Panc1 (cell line): ENCODE data around the gene COL16A1. TPM values are rescaled to one million over a fixed set of nuclear protein-coding genes. Genes with fewer than 3 reads are reported as not detected.

Experiments used
- ATAC-seq: fragments of 200-7000 bp; cut with Tn5 transposase; 2 replicates; pipeline ENCODE4 v1.9.1; 2020; ENCODE audit warnings: mild to moderate bottlenecking, moderate library complexity
- BruUV-seq: library from RNA; stranded (reverse); fragments of 400-500 nt; replicated peaks from 2 replicates; lab custom pipeline; 2021; lab: Mats Ljungman, UMichigan
- CTCF ChIA-PET: fragments of 300-600 bp; sonication (Branson Sonifier 250); formaldehyde crosslinking; loops from one replicate; lab custom pipeline; 2022; ENCODE audit warnings: antibody characterized with exemption; lab: Charles Lee
- POLR2A ChIA-PET: fragments of 300-600 bp; sonication (Branson Sonifier 250); formaldehyde crosslinking; loops from one replicate; lab custom pipeline; 2022; ENCODE audit warnings: antibody characterized with exemption; lab: Charles Lee
- DNase-seq: peaks from one replicate; pipeline ENCODE4 v3.0.0-alpha.2; 2010; ENCODE audit warnings: low read depth, low spot score
- H3K27ac ChIP-seq: 2 replicates; pipeline ENCODE4 v1.5.1; 2011; ENCODE audit warnings: mild to moderate bottlenecking, low read length, inconsistent platforms
- H3K27me3 ChIP-seq: fragments of 200-500 bp; sonication (Bioruptor generic); 2 replicates; pipeline ENCODE4 v1.6.0; 2014; ENCODE audit warnings: low read length, inconsistent platforms; ENCODE audit not compliant: control insufficient read depth, insufficient read depth
- H3K36me3 ChIP-seq: fragments of 200-500 bp; sonication (Bioruptor generic); 2 replicates; pipeline ENCODE4 v1.5.1; 2014; ENCODE audit warnings: inconsistent platforms, mild to moderate bottlenecking, low read length, moderate library complexity; ENCODE audit not compliant: control insufficient read depth, insufficient read depth
- H3K4me1 ChIP-seq: 2 replicates; pipeline ENCODE4 v1.5.1; 2011; ENCODE audit warnings: inconsistent platforms, mild to moderate bottlenecking, low read length, moderate library complexity; ENCODE audit not compliant: control insufficient read depth, insufficient read depth
- H3K4me3 ChIP-seq, 2 experiments: 2 replicates each; pipeline ENCODE4 v1.5.1; 2011 to 2012; ENCODE audit warnings: low read depth in 2 of 2, low read length in 2 of 2, mild to moderate bottlenecking in 2 of 2, inconsistent platforms in 1 of 2, moderate library complexity in 1 of 2
- H3K9me3 ChIP-seq: fragments of 200-500 bp; sonication (Bioruptor generic); 2 replicates; pipeline ENCODE4 v1.5.1; 2014; ENCODE audit warnings: low read depth, mild to moderate bottlenecking, inconsistent platforms, low read length, moderate library complexity; ENCODE audit not compliant: control insufficient read depth, insufficient read depth
- POLR2AphosphoS5 ChIP-seq: IDR thresholded peaks from 2 replicates; pipeline ENCODE4 v1.6.1; 2012; ENCODE audit warnings: mild to moderate bottlenecking, low read depth, low read length, moderate library complexity
- SIN3A ChIP-seq: IDR thresholded peaks from 2 replicates; pipeline ENCODE4 v1.6.1; 2012; ENCODE audit warnings: low read depth, mild to moderate bottlenecking, low read length, moderate library complexity, borderline replicate concordance; ENCODE audit not compliant: insufficient read depth
- TCF7L2 ChIP-seq: IDR thresholded peaks from 2 replicates; pipeline ENCODE4 v1.6.1; 2011; ENCODE audit warnings: mild to moderate bottlenecking, low read depth, low read length, inconsistent platforms
- in situ Hi-C: cut with HindIII; loops from 2 replicates; pipeline ENCODE4 v1.10.0; 2016; ENCODE audit warnings: low sequenced_read_pairs, low pct_unique_long_range_greater_than_20kb
- intact Hi-C: fragments of 100-400 bp; cut with micrococcal nuclease; formaldehyde crosslinking; loops from one replicate; pipeline ENCODE4 v1.10.0; 2022; ENCODE audit not compliant: unreplicated experiment
- total RNA-seq: library from RNA; stranded (reverse); gene quantifications from one replicate; pipeline ENCODE4 v1.2.1, GENCODE V29; 2021; ENCODE audit not compliant: unreplicated experiment
- TF ChIP-seq, protein P1 (sequence below): fragments of 450-650 bp; IDR thresholded peaks from 2 replicates; pipeline ENCODE4 v1.5.1; 2017; ENCODE audit warnings: mild to moderate bottlenecking
- TF ChIP-seq, protein P2 (sequence below), 2 experiments: IDR thresholded peaks; 2 replicates each; pipeline ENCODE4 v1.6.1; 2011 to 2012; ENCODE audit warnings: low read depth in 2 of 2, control low read depth in 1 of 2, low read length in 1 of 2, mild to moderate bottlenecking in 1 of 2, moderate library complexity in 1 of 2; ENCODE audit not compliant: insufficient read depth in 1 of 2

COL16A1 gene
- total RNA-seq, 1 experiment from 2014 or later: 7.6 TPM

DNA sequence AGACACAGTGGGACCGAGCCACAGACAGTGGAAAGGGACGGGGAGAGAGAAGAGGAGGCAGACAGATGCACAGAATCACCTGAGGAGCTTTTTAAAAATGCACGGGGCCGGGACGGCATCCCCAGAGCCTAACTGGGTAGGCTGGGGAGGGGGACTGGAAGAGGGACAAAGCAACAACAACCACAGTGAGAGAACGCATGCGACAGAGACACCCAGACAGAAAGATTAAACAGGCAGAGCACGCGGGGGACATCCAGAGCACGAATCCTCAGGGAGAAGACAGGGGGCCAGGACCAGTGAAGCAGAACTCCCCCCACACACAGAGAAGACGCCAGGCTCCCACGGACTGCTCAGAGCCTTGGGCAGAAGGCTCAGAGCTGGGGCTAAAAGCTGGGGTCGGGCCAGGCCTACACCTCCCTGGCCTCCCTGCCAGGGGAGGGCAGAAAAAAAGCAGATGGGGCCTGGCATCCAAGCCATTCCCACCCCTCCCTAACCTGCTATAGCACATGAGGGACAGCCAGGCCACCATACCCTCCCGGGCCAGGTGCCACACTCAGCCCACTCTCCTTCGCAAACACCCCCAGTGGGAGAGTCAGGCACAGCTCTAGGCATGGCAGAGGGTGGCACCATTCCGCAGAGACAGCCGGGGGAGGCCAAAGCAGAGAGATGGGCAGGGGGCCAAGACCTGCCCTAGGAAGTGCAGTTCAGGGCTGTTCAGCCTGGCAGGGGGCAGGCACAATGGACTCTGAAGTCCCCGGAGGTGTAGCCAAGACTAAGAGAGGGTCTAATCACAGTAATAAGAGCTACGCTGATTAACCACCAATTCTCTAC, 29.8 kb upstream of the COL16A1 start:
- TF ChIP-seq, protein P1, sequence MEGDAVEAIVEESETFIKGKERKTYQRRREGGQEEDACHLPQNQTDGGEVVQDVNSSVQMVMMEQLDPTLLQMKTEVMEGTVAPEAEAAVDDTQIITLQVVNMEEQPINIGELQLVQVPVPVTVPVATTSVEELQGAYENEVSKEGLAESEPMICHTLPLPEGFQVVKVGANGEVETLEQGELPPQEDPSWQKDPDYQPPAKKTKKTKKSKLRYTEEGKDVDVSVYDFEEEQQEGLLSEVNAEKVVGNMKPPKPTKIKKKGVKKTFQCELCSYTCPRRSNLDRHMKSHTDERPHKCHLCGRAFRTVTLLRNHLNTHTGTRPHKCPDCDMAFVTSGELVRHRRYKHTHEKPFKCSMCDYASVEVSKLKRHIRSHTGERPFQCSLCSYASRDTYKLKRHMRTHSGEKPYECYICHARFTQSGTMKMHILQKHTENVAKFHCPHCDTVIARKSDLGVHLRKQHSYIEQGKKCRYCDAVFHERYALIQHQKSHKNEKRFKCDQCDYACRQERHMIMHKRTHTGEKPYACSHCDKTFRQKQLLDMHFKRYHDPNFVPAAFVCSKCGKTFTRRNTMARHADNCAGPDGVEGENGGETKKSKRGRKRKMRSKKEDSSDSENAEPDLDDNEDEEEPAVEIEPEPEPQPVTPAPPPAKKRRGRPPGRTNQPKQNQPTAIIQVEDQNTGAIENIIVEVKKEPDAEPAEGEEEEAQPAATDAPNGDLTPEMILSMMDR: no peak
- no peak for TF ChIP-seq TCF7L2
- no peak for TF ChIP-seq SIN3A
- TF ChIP-seq, protein P2, sequence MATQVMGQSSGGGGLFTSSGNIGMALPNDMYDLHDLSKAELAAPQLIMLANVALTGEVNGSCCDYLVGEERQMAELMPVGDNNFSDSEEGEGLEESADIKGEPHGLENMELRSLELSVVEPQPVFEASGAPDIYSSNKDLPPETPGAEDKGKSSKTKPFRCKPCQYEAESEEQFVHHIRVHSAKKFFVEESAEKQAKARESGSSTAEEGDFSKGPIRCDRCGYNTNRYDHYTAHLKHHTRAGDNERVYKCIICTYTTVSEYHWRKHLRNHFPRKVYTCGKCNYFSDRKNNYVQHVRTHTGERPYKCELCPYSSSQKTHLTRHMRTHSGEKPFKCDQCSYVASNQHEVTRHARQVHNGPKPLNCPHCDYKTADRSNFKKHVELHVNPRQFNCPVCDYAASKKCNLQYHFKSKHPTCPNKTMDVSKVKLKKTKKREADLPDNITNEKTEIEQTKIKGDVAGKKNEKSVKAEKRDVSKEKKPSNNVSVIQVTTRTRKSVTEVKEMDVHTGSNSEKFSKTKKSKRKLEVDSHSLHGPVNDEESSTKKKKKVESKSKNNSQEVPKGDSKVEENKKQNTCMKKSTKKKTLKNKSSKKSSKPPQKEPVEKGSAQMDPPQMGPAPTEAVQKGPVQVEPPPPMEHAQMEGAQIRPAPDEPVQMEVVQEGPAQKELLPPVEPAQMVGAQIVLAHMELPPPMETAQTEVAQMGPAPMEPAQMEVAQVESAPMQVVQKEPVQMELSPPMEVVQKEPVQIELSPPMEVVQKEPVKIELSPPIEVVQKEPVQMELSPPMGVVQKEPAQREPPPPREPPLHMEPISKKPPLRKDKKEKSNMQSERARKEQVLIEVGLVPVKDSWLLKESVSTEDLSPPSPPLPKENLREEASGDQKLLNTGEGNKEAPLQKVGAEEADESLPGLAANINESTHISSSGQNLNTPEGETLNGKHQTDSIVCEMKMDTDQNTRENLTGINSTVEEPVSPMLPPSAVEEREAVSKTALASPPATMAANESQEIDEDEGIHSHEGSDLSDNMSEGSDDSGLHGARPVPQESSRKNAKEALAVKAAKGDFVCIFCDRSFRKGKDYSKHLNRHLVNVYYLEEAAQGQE (IDR thresholded peaks at IDR 0.05; ENCODE audit: insufficient read depth in 1 of 2, low read depth in 2 of 2, low read length in 1 of 2): no peak
- TF ChIP-seq POLR2AphosphoS5: no peak
- ChIA-PET CTCF (no interaction called here), POLR2A (no interaction called here)
- BruUV-seq: no TSS peak
- no peaks in the 10 kb centered on the region for H3K4me1 ChIP-seq
- H3K4me3 ChIP-seq: no peak overlapping the region
- no peaks in the 10 kb centered on the region for H3K27me3 ChIP-seq
- no peak overlapping the region for H3K27ac ChIP-seq
- ATAC-seq (no peak), DNase-seq (no peak)
- intact Hi-C loops (no loop called here), in situ Hi-C loops (no loop called here)
- no peaks in the 10 kb centered on the region for H3K36me3 ChIP-seq
- H3K9me3 ChIP-seq: no peaks in the 10 kb centered on the region

DNA sequence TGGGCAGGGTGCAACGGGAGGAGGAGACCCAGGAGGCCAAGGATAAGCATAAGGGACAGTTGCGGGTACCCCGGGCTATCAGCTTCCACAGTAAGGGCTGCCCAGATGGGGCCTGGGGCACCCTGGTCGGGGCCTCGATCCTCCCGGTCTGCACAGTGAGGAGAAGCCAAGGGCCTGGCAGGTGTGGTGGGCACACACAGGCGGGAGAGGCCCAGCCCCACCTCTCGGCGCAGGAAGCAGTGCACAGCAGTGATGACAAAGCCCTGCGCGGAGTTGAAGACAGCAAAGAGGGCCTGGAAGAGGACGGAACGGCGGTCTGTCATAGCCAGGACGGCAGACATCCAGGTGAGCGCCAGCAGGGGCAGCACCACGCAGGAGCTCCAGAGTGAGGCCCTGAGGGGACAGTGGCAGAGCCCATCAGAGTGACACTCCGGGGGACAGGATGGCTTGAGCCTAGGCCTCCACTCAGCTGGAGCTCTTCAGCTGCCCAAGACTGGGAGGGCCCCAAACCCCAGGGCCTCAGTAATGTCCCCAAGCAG, 29.0 kb upstream of the COL16A1 start:
- POLR2A ChIA-PET: no interaction called here
- no peak for TF ChIP-seq SIN3A
- TF ChIP-seq TCF7L2: no peak
- TF ChIP-seq, protein P1: no peak
- TF ChIP-seq, protein P2 (IDR thresholded peaks at IDR 0.05; ENCODE audit: insufficient read depth in 1 of 2, low read depth in 2 of 2, low read length in 1 of 2): no peak
- TF ChIP-seq POLR2AphosphoS5: no peak
- no TSS peak for BruUV-seq
- in situ Hi-C loops (no loop called here), intact Hi-C loops (no loop called here)
- ATAC-seq: no peak
- Histone ChIP-seq H3K27ac (no peak overlapping the region), H3K9me3 (no peaks in the 10 kb centered on the region), H3K27me3 (no peaks in the 10 kb centered on the region), H3K36me3 (no peaks in the 10 kb centered on the region), H3K4me1 (no peaks in the 10 kb centered on the region), H3K4me3 (no peak overlapping the region)
- no peak for DNase-seq
- CTCF ChIA-PET: no interaction called here
